Rectal smooth muscle tissue (tissue), 1 donor: ENCODE measurements around the gene RHOC.

ENCODE experiments used
- H3K27ac ChIP-seq: one replicate; pipeline ENCODE4 v1.7.0; 2013; ENCODE audit warnings: low read depth, low read length, inconsistent platforms
- H3K27me3 ChIP-seq: one replicate; pipeline ENCODE4 v1.7.0; 2013; ENCODE audit warnings: low read length; ENCODE audit not compliant: control insufficient read depth, insufficient read depth
- H3K36me3 ChIP-seq: one replicate; pipeline ENCODE4 v1.7.0; 2013; ENCODE audit warnings: low read length; ENCODE audit not compliant: control insufficient read depth, insufficient read depth
- H3K4me1 ChIP-seq: one replicate; pipeline ENCODE4 v1.7.0; 2013; ENCODE audit warnings: low read length; ENCODE audit not compliant: control insufficient read depth, insufficient read depth
- H3K4me3 ChIP-seq: one replicate; pipeline ENCODE4 v1.7.0; 2013; ENCODE audit warnings: low read length
- H3K9ac ChIP-seq: one replicate; pipeline ENCODE4 v1.7.0; 2013; ENCODE audit warnings: low read length

RHOC gene

DNA sequence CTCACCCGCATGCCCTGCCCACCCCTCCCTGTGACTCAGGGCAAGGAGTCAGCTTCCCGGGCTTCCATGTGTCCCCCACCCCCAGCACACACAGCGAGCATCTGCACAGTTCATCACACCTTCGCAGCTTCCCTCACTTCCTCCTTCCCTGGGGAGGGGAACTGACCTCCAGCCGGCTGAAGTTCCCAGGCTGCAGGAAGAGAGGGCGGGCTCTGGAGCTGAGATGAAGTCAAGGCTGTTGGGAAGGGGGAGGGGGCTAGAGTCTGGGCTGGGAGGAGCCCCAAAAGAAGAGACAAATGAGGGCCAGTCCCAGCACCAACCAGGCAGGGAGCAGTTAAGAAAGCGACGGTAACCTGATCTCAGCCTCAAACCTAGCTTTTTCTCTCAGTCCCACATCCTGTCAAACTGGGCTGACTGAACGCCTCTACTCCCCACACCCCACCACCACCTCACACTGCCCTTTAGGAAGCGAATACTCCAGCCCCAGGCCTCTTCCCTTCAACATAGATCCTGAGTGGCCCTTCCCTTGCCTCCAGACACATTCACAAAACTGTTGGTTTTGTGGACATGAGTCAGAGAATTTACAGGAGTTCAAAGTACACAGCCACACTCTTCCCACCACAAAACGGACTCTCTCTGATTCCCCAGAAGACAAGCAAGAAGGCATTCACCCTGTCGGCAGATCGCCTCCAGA lies 1.8 kb downstream of the RHOC start:
- peaks cover 38% of the 10 kb centered on the region for H3K4me1 ChIP-seq
- H3K27me3 ChIP-seq, result no peaks in the 10 kb centered on the region
- peak overlapping the region; percentile 79 for H3K4me3 ChIP-seq

DNA sequence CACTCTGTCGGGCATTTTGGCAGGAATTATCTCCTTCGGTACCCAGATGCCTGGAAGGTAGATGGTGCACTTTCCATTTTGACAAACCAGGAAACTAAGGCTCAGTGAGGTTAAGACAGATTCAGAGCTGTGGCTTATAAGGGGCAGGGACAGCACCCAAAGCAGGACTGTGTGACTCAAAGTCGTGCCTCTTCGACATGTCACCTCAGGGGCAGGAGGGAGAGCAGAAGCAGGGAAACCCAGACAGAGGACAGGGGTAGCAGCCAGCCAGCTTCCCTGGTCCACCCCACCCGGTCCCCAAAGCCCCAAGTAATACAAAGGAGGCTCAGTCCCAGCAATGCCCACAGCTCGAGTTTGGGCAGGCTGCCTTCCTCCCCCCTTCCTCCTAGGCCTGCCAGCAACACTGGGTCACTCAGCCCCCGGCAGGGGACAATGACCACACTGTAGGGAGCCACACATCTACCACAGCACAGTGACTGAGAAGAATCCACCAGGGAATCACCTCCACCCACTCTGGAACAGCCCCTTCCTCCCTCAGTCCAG lies 2.5 kb downstream of the RHOC start:
- H3K9ac ChIP-seq, result no peak overlapping the region
- H3K4me1 ChIP-seq, result peaks cover 44% of the 10 kb centered on the region
- H3K4me3 ChIP-seq, result peak overlapping the region; percentile 79

More for the DNA sequence above, 1.8 kb downstream of the RHOC start:
- peaks cover 11% of the 10 kb centered on the region for H3K36me3 ChIP-seq
- peak overlapping the region; percentile 89 for H3K27ac ChIP-seq
- peak overlapping the region; percentile 77 for H3K9ac ChIP-seq

DNA sequence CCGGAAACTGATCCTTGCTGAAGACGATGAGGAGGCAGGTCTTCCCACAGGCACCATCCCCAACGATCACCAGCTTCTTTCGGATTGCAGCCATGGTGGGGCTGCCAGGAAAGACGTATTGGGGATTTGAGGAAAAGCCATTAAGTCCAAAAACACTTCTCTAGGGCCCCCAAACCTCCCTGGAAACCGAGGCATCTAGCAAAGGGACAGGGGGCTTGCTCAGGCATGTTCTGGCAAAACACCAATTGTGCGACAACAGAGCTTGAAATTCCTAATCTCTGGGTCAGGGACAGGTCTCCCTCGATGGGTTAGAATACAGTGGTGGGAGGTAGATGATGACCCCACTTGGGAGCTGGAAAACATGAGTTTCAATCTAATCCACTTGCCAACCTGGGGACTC lies 3.2 kb downstream of the RHOC start:
- H3K27me3 ChIP-seq, result no peaks in the 10 kb centered on the region
- H3K36me3 ChIP-seq, result peaks cover 11% of the 10 kb centered on the region
- H3K27ac ChIP-seq, result peak overlapping the region; percentile 89
- peaks cover 46% of the 10 kb centered on the region for H3K4me1 ChIP-seq
- peak overlapping the region; percentile 2 for H3K4me3 ChIP-seq
- no peak overlapping the region for H3K9ac ChIP-seq

More for the DNA sequence above, 2.5 kb downstream of the RHOC start:
- Histone ChIP-seq H3K27me3 (no peaks in the 10 kb centered on the region), H3K27ac (peak overlapping the region; percentile 89), H3K36me3 (peaks cover 11% of the 10 kb centered on the region)

GRCh38 chr1:112702420-112703261 lies 4.3 kb downstream of the RHOC start:
- H3K4me3 ChIP-seq, result no peak overlapping the region
- H3K27me3 ChIP-seq, result no peaks in the 10 kb centered on the region
- peaks cover 46% of the 10 kb centered on the region for H3K4me1 ChIP-seq
- H3K9ac ChIP-seq, result no peak overlapping the region
- peaks cover 16% of the 10 kb centered on the region for H3K36me3 ChIP-seq
- peak overlapping the region; percentile 2 for H3K27ac ChIP-seq

DNA sequence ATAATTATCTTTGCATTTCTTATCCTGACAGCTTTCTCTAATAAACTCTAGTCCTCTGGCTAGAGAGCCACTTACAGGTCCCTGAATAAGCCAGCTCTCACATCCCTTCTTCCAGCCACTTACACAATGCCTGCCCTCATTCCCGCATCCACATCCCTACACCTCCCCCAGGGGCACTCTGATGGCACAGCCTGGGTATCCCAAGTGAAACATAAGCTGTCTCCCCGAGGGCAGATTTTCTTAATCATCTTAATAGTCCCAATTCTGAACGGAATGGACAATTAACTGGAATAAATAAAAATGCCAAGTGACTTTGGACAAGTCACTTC lies 4.9 kb downstream of the RHOC start:
- no peak overlapping the region for H3K9ac ChIP-seq
- H3K36me3 ChIP-seq, result peaks cover 16% of the 10 kb centered on the region
- peaks cover 46% of the 10 kb centered on the region for H3K4me1 ChIP-seq
- no peaks in the 10 kb centered on the region for H3K27me3 ChIP-seq
- H3K4me3 ChIP-seq, result no peak overlapping the region
- peak overlapping the region; percentile 2 for H3K27ac ChIP-seq

DNA sequence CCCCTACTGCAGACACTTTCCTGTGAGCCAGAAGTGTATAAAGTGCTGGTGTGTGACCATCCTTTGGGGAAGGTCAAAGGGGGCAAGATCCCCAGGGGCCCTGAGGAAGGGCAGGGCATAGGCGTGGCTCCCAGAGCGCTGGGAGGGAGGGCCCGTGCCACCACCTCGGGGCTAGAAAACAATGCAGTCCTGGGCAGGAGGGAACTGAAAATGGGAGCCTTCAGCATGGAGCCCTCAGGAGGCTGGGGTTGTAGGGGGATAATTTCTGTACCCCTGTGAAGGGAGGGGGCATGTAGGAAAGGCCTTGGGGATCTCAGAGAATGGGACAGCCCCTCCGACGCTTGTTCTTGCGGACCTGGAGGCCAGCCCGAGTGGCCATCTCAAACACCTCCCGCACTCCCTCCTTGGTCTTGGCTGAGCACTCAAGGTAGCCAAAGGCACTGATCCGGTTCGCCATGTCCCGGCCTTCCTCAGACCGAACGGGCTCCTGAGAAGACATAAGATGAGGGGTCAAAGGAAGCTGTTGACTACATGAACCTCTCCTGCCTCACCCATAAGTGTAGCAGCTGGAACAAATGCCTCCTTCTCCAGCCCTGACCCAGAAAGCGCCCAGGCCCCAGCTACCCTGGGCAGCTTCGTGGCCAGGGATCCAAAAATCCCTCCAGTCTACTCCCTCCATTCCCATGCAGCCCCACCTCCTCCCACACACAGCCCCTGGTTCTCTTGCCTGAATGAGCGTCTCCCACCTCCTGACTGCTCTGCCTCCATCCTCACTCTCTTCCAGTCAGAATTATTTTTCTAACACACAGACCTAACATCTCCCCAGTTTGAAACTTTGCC lies 5.5 kb downstream of the RHOC start:
- H3K27me3 ChIP-seq, result no peaks in the 10 kb centered on the region
- no peak overlapping the region for H3K4me3 ChIP-seq
- peaks cover 46% of the 10 kb centered on the region for H3K4me1 ChIP-seq
- H3K36me3 ChIP-seq, result peaks cover 21% of the 10 kb centered on the region
- peak overlapping the region; percentile 14 for H3K9ac ChIP-seq
- H3K27ac ChIP-seq, result peak overlapping the region; percentile 92

GRCh38 chr1:112700290-112701226 lies 6.4 kb downstream of the RHOC start:
- H3K4me3 ChIP-seq, result peak overlapping the region; percentile 1
- H3K27me3 ChIP-seq, result no peaks in the 10 kb centered on the region
- peak overlapping the region; percentile 14 for H3K9ac ChIP-seq
- H3K36me3 ChIP-seq, result peaks cover 23% of the 10 kb centered on the region
- H3K27ac ChIP-seq, result peak overlapping the region; percentile 92
- H3K4me1 ChIP-seq, result peaks cover 41% of the 10 kb centered on the region

DNA sequence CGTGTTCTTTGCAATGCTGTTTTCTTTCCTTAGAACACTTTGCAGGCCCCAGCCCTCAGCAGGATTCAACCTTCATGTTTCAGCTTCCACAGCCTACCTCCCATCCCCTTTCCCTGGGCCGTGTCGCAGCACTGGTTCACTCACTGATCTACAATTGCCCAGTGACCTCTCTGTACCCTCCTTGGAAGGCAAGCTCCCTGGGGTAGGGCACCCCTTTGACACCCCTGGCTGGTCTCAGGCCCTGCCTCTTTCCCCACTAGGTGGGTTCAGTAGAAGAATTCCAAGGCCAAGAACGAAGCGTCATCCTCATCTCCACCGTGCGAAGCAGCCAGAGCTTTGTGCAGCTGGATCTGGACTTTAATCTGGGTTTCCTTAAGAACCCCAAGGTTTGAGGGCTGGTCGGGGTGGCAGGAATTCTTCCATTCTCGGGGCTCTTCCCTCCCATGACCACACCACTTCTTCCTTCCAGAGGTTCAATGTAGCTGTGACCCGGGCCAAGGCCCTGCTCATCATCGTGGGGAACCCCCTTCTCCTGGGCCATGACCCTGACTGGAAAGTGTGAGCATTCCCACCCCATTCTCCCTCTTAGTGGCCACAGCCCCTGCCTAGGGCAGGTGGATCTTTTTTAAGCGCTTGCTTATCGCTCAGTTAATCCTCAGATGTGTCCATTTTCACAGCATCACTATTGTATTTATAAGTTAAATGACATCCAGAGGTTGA lies 7.3 kb downstream of the RHOC start:
- H3K9ac ChIP-seq, result no peak overlapping the region
- peak overlapping the region; percentile 92 for H3K27ac ChIP-seq
- H3K27me3 ChIP-seq, result no peaks in the 10 kb centered on the region
- H3K4me3 ChIP-seq, result no peak overlapping the region
- H3K4me1 ChIP-seq, result peaks cover 39% of the 10 kb centered on the region
- H3K36me3 ChIP-seq, result peaks cover 27% of the 10 kb centered on the region

DNA sequence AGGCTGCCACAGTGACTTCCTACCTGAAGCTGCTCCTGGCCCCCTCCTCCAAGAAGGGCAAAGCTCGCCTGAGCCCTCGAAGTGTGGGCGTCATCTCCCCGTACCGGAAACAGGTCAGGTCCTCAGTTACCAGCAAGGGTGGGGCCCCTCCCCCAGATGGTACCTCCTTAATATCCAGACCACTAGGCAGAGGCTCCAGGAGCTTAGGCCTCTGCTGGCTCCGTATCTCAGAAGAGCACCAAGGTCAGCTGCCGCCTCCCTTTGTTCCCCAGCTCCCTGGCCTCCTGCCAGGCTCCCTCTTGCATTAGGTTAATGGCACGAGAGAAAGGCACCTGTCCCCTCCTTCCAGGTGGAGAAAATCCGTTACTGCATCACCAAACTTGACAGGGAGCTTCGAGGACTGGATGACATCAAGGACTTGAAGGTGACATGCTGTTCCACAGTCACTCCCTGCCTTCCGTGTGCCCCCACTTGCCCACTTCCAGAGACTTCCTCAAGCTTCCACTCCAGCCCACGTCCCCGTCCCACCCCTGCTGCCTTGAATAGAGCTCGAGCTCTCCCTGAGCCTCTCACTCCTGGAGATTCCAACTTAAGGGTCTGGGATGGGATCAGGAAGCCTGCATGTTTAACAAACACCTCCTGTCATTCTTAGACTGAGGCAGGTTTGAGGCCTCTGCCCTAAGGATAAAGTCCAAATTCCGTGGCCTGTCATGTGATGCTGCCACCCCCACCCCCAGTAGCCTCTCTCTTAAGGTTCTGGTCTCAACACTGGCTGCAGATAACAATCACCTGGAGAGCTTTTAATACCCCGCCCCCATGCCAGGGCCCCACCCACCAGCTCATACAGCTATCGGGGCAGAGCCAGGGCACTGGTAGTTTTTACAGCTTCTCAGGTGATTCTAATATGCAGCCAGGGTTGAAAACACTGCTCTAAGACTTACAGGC lies 8.3 kb downstream of the RHOC start:
- H3K36me3 ChIP-seq, result peaks cover 36% of the 10 kb centered on the region
- H3K9ac ChIP-seq, result no peak overlapping the region
- peaks cover 31% of the 10 kb centered on the region for H3K4me1 ChIP-seq
- H3K27me3 ChIP-seq, result no peaks in the 10 kb centered on the region
- no peak overlapping the region for H3K4me3 ChIP-seq
- H3K27ac ChIP-seq, result peak overlapping the region; percentile 92

DNA sequence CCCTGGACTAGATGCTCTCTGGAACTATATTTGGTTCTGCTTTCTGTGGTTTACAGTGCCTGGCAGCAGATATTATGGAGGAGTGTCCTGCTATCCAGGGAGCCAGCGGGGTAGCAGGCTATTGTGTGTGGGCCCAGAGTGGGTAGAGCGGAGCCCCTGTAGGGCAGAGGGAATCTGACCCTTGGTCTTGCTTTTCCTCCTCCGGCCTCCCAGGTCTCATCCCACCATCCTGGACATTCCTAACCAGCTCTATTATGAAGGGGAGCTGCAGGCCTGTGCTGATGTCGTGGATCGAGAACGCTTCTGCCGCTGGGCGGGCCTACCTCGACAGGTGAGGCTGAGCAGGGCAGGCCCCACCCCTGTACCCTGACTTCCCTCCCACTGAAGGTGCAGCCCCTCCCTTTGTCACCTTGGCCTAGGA lies 9.1 kb downstream of the RHOC start:
- peak overlapping the region; percentile 34 for H3K27ac ChIP-seq
- H3K9ac ChIP-seq, result no peak overlapping the region
- H3K27me3 ChIP-seq, result no peaks in the 10 kb centered on the region
- peaks cover 28% of the 10 kb centered on the region for H3K4me1 ChIP-seq
- H3K4me3 ChIP-seq, result no peak overlapping the region
- peaks cover 40% of the 10 kb centered on the region for H3K36me3 ChIP-seq
